Upper lobe of right lung (tissue), 1 donor: ENCODE data around the gene CXorf58. TPM values are rescaled to one million over a fixed set of nuclear protein-coding genes. Genes with fewer than 3 reads are reported as not detected.
"Not testable (repeated sequence)": the region's sequence is repeated elsewhere in the genome, so short reads cannot be mapped to it uniquely, and the experiment has no call there.

Experiments
- ATAC-seq: fragments of 200-7000 bp; cut with Tn5 transposase; one replicate; pipeline ENCODE4 v1.9.1; 2020; ENCODE audit warnings: mild to moderate bottlenecking, moderate library complexity
- DNase-seq: peaks from one replicate; pipeline ENCODE4 v3.0.0-alpha.2; 2020
- H3K27ac ChIP-seq: fragments of 200-600 bp; one replicate; pipeline ENCODE4 v1.8.0; 2022
- H3K27me3 ChIP-seq: fragments of 200-600 bp; one replicate; pipeline ENCODE4 v1.8.0; 2022; ENCODE audit warnings: mild to moderate bottlenecking
- H3K36me3 ChIP-seq: fragments of 200-600 bp; one replicate; pipeline ENCODE4 v1.8.0; 2022
- H3K4me1 ChIP-seq: fragments of 200-600 bp; one replicate; pipeline ENCODE4 v1.8.0; 2022
- H3K4me3 ChIP-seq: fragments of 200-600 bp; one replicate; pipeline ENCODE4 v1.8.0; 2022; ENCODE audit warnings: mild to moderate bottlenecking
- H3K9me3 ChIP-seq: fragments of 200-600 bp; one replicate; pipeline ENCODE4 v1.8.0; 2022
- CTCF ChIP-seq: fragments of 200-600 bp; IDR thresholded peaks from one replicate; pipeline ENCODE4 v1.8.0; 2022; ENCODE audit warnings: antibody characterized with exemption
- intact Hi-C: fragments of 100-400 bp; cut with DNase I; formaldehyde crosslinking; loops from one replicate; pipeline ENCODE4 v1.11.0; 2022
- total RNA-seq: library from RNA; stranded (reverse); fragmentation: NEBNext Ultra II Directional; extraction: Animal tissue kit (Norgen Biotek cat#: 25700); gene quantifications from one replicate; pipeline ENCODE4 v1.2.1, GENCODE V29; 2021
- donor health status: DM: no; HTN: yes; CAD: no; lungs with severe emphysema.

CXorf58 gene
- total RNA-seq, 1 donor from 2014 or later, result not detected

GRCh38 chrX:23964191-23964590, 56.4 kb downstream of the CXorf58 start:
- Histone ChIP-seq H3K9me3 (no peaks in the 10 kb centered on the region), H3K27me3 (no peaks in the 10 kb centered on the region), H3K4me1 (no peaks in the 10 kb centered on the region), H3K27ac (no peak overlapping the region), H3K4me3 (no peak overlapping the region), H3K36me3 (no peaks in the 10 kb centered on the region)
- no peak for TF ChIP-seq CTCF
- intact Hi-C loops, result no loop called here
- no peak for DNase-seq
- no peak for ATAC-seq

GRCh38 chrX:23965630-23966029, 57.8 kb downstream of the CXorf58 start:
- H3K36me3 ChIP-seq, H3K27me3 ChIP-seq, H3K27ac ChIP-seq, ATAC-seq, H3K9me3 ChIP-seq, intact Hi-C loops, H3K4me1 ChIP-seq, H3K4me3 ChIP-seq, DNase-seq: not testable (repeated sequence)

GRCh38 chrX:23978491-23978890, 70.7 kb downstream of the CXorf58 start:
- Histone ChIP-seq H3K36me3 (no peaks in the 10 kb centered on the region), H3K4me1 (no peaks in the 10 kb centered on the region), H3K9me3 (no peaks in the 10 kb centered on the region), H3K27me3 (no peaks in the 10 kb centered on the region), H3K27ac (no peak overlapping the region), H3K4me3 (no peak overlapping the region)
- DNase-seq (no peak), ATAC-seq (no peak)
- no peak for TF ChIP-seq CTCF
- intact Hi-C loops, result no loop called here

- DNase-seq (no peak), ATAC-seq (peak; percentile 46)
- H3K9me3 ChIP-seq, result no peaks in the 10 kb centered on the region
- no peaks in the 10 kb centered on the region for H3K4me1 ChIP-seq
- H3K27ac ChIP-seq, result no peak overlapping the region
- no peak overlapping the region for H3K4me3 ChIP-seq
- intact Hi-C loops, result no loop called here
- no peak for TF ChIP-seq CTCF
- no peaks in the 10 kb centered on the region for H3K27me3 ChIP-seq
- no peaks in the 10 kb centered on the region for H3K36me3 ChIP-seq
Observed at GRCh38 chrX:23980011-23980441, 72.2 kb downstream of the CXorf58 start.

- Histone ChIP-seq H3K9me3 (no peaks in the 10 kb centered on the region), H3K27ac (no peak overlapping the region), H3K4me3 (no peak overlapping the region), H3K36me3 (no peaks in the 10 kb centered on the region), H3K27me3 (no peaks in the 10 kb centered on the region), H3K4me1 (no peaks in the 10 kb centered on the region)
- no peak for TF ChIP-seq CTCF
- DNase-seq (no peak), ATAC-seq (no peak)
- intact Hi-C loops, result no loop called here
Observed at GRCh38 chrX:23981222-23981621, 73.4 kb downstream of the CXorf58 start.

GRCh38 chrX:23981711-23982110, 73.9 kb downstream of the CXorf58 start:
- peaks cover 5% of the 10 kb centered on the region for H3K36me3 ChIP-seq
- no peak for TF ChIP-seq CTCF
- H3K4me1 ChIP-seq, result no peaks in the 10 kb centered on the region
- ATAC-seq (no peak), DNase-seq (no peak)
- H3K9me3 ChIP-seq, result no peaks in the 10 kb centered on the region
- H3K27me3 ChIP-seq, result no peaks in the 10 kb centered on the region
- no peak overlapping the region for H3K27ac ChIP-seq
- no peak overlapping the region for H3K4me3 ChIP-seq
- intact Hi-C loops, result no loop called here
